ENCODE data around the gene FKBP4.

FKBP4 gene

DNA sequence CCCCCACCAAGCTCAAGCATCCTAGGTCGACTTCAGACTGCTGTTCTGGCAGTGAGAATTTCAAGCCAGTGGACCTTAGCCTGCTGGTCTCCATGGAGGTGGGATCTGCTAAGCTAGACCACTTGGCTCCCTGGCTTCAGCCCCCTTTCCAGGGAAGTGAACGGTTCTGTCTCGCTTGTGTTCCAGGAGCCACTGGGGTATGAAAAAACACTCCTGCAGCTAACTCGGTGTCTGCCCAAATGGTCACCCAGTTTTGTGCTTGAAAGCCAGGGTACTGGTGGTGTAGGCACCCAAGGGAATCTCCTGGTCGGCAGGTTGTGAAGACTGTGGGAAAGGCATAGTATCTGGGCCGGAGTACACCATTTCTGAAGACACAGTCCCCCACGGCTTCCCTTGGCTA is 44.6 kb upstream of the FKBP4 start:
- TF ChIP-seq CTCF (IDR thresholded peaks at IDR 0.05; ENCODE audit: low read depth, low read length, poor library complexity, severe bottlenecking) (no peak), EZH2phosphoT487 (IDR thresholded peaks at IDR 0.05; ENCODE audit: borderline replicate concordance, low read length) (no peak)

DNA sequence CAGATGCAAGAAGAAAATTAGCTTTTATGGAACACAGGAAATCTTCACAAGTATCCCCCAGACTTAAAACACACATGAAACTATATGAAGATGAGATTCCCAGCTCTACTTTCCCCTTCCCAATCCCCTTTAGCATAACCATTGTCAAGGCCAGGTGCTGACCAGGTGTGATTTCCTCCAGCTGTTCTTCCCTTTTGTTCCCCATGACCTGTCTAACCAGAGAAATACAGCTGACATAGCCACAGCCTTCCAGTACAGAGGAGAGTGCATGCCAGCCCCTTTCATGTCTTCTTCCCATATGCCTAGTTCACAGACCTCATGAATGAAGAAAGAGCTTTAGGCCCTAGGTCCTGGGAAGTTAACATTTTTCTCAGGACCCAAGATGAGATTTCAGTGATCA is 43.5 kb upstream of the FKBP4 start:
- Histone ChIP-seq H4K20me1 (ENCODE audit: control insufficient read depth, insufficient read depth, low read depth, low read length) (no peaks in the 10 kb centered on the region), H3K9me2 (replicated peaks; ENCODE audit: control insufficient read depth, low read length) (no peaks in the 10 kb centered on the region), H3K36me3 (ENCODE audit: control insufficient read depth, low read length) (no peaks in the 10 kb centered on the region), H3K4me2 (ENCODE audit: low read length) (no peak overlapping the region), H3K4me1 (ENCODE audit: control insufficient read depth, low read length) (no peaks in the 10 kb centered on the region), H3K79me2 (ENCODE audit: control insufficient read depth, low read length) (no peaks in the 10 kb centered on the region), H3K27ac (ENCODE audit: low read depth, low read length) (no peak overlapping the region), H3K4me3 (ENCODE audit: low read length) (no peak overlapping the region), H3K27me3 (ENCODE audit: control insufficient read depth, low read length) (0 out of 2 replicates have a peak, but pooled peaks cover 4% of the 10 kb centered on the region), H3F3A (ENCODE audit: control insufficient read depth, insufficient read depth) (no peaks in the 10 kb centered on the region), H3K9me3 (ENCODE audit: control insufficient read depth, insufficient read depth, low read length) (no peaks in the 10 kb centered on the region)
- TF ChIP-seq CTCF (IDR thresholded peaks at IDR 0.05; ENCODE audit: low read depth, low read length, poor library complexity, severe bottlenecking) (no peak), EZH2phosphoT487 (IDR thresholded peaks at IDR 0.05; ENCODE audit: borderline replicate concordance, low read length) (no peak)

More for the DNA sequence above, 44.6 kb upstream of the FKBP4 start:
- Histone ChIP-seq H3K4me2 (ENCODE audit: low read length) (no peak overlapping the region), H3K9me2 (replicated peaks; ENCODE audit: control insufficient read depth, low read length) (no peaks in the 10 kb centered on the region), H3K9me3 (ENCODE audit: control insufficient read depth, insufficient read depth, low read length) (no peaks in the 10 kb centered on the region), H3K27ac (ENCODE audit: low read depth, low read length) (no peak overlapping the region), H3K36me3 (ENCODE audit: control insufficient read depth, low read length) (no peaks in the 10 kb centered on the region), H3K79me2 (ENCODE audit: control insufficient read depth, low read length) (no peaks in the 10 kb centered on the region), H3K4me3 (ENCODE audit: low read length) (no peak overlapping the region), H3K4me1 (ENCODE audit: control insufficient read depth, low read length) (no peaks in the 10 kb centered on the region), H4K20me1 (ENCODE audit: control insufficient read depth, insufficient read depth, low read depth, low read length) (no peaks in the 10 kb centered on the region), H3K27me3 (ENCODE audit: control insufficient read depth, low read length) (0 out of 2 replicates have a peak, but pooled peaks cover 4% of the 10 kb centered on the region), H3F3A (ENCODE audit: control insufficient read depth, insufficient read depth) (no peaks in the 10 kb centered on the region)

GRCh38 chr12:2751686-2752085 is 43.1 kb upstream of the FKBP4 start:
- H3K9me2 ChIP-seq (replicated peaks; ENCODE audit: control insufficient read depth, low read length): no peaks in the 10 kb centered on the region
- H3K36me3 ChIP-seq (ENCODE audit: control insufficient read depth, low read length): no peaks in the 10 kb centered on the region
- H3K27ac ChIP-seq (ENCODE audit: low read depth, low read length): no peak overlapping the region
- no peaks in the 10 kb centered on the region for H3K79me2 ChIP-seq (ENCODE audit: control insufficient read depth, low read length)
- H3F3A ChIP-seq (ENCODE audit: control insufficient read depth, insufficient read depth): no peaks in the 10 kb centered on the region
- 0 out of 2 replicates have a peak, but pooled peaks cover 4% of the 10 kb centered on the region for H3K27me3 ChIP-seq (ENCODE audit: control insufficient read depth, low read length)
- H3K4me3 ChIP-seq (ENCODE audit: low read length): no peak overlapping the region
- H4K20me1 ChIP-seq (ENCODE audit: control insufficient read depth, insufficient read depth, low read depth, low read length): no peaks in the 10 kb centered on the region
- no peaks in the 10 kb centered on the region for H3K4me1 ChIP-seq (ENCODE audit: control insufficient read depth, low read length)
- peak; percentile 29 for TF ChIP-seq CTCF (IDR thresholded peaks at IDR 0.05; ENCODE audit: low read depth, low read length, poor library complexity, severe bottlenecking)
- no peak for TF ChIP-seq EZH2phosphoT487 (IDR thresholded peaks at IDR 0.05; ENCODE audit: borderline replicate concordance, low read length)
- H3K4me2 ChIP-seq (ENCODE audit: low read length): no peak overlapping the region
- no peaks in the 10 kb centered on the region for H3K9me3 ChIP-seq (ENCODE audit: control insufficient read depth, insufficient read depth, low read length)

All from DOHH2 (cell line).